Measurements from ENCODE around the gene FAM117B.

FAM117B gene

GRCh38 chr2:202639231-202639630, 4.5 kb downstream of the FAM117B start:
- no peak for TF ChIP-seq CTCF (IDR thresholded peaks at IDR 0.05)

DNA sequence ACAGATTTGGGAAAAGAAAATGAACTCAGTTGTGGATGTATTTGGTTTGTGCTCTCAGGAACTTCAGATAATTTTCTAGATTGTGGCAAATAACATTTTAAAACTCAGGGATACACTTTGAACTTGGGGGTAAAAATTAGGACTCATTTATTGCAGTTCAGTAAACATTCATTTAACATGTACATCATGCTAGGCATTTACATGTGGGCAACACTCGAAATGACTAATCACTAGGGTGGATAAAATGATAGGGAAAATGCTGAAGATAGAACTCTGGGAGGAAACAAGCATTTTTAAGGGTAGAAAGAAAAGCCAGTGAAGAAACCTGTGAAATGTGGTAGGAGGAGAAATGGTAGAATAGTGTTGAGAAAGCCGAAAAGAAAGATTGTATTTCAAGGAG, 7.8 kb downstream of the FAM117B start:
- no peak for TF ChIP-seq CTCF (IDR thresholded peaks at IDR 0.05)

- no peak for TF ChIP-seq CTCF (IDR thresholded peaks at IDR 0.05)
These were observed 8.5 kb downstream of the FAM117B start for GRCh38 chr2:202643012-202643858.

DNA sequence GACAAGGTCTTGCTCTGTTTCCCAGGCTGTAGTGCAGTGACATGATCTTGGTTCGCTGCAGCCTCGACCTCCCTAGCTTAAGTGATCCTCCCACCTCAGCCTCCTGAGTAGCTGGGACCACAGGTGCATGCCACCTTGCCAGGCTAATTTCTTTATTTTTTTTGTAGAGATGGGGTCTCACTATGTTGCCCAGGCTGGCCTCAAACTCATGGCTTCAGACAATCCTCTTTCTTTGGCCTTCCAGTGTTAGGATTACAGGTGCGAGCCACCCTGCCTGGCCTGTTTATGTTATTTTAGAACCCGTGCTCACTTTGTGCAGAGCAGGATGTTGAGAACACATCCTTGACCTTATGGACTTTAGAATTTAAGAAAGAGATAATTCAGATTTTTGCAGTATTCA, 17.4 kb downstream of the FAM117B start:
- no peak for TF ChIP-seq CTCF (IDR thresholded peaks at IDR 0.05)

DNA sequence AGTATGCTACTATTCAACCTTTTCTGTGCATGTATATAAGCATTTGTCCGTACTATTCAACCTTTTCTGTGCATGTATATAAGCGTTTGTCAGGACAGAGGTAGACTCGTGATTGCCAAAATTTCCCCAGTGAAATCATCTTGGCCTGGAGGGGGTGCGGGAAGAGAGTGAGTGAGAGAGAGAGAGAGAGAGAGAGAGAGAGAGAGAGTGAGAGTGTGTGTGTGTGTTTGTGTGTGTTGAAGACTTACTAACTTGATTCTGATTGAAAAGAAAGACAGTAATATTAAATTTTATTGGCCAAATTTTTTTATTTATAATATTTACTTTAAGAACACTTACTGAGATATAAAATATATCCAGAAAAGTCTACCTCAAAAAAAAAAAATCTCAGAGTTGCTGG, 19.1 kb downstream of the FAM117B start:
- TF ChIP-seq CTCF (IDR thresholded peaks at IDR 0.05) = no peak

- TF ChIP-seq CTCF (IDR thresholded peaks at IDR 0.05) = no peak
These were observed 23.1 kb downstream of the FAM117B start for GRCh38 chr2:202657876-202658275.

DNA sequence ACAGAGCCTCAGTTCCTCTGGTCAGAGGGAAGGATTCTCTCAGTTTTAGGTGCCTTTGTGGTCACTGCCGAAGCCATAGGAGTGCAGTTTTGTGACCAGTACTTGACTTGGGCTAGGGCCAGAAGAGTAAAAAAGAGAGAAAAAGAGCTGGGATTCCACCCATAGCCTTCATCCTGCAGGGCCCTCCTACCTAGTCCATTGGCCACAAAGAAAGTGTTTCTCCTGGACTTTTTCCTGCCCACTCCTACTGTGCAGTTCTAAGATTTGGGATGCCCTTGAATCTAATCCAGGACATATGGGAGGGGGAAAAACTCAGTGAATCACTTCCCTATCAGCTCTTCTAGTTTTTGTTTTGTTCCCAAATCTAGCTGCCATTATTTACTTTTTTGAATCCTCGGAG, 26.0 kb downstream of the FAM117B start:
- TF ChIP-seq CTCF (IDR thresholded peaks at IDR 0.05) = no peak

GRCh38 chr2:202669841-202670240, 35.1 kb downstream of the FAM117B start:
- no peak for TF ChIP-seq CTCF (IDR thresholded peaks at IDR 0.05)
